OCI-LY3 (cell line): Measurements from ENCODE around the gene L3MBTL3.

ENCODE experiments used
- H2AFZ ChIP-seq: fragments of 200-600, 300-600 bp; shearing (Covaris generic); 2 replicates; pipeline ENCODE4 v1.6.0; 2014; ENCODE audit warnings: antibody characterized with exemption, low read depth, low read length
- H3K27ac ChIP-seq: fragments of 200-600, 300-600 bp; sonication (generic); 2 replicates; pipeline ENCODE4 v1.5.1; 2014; ENCODE audit warnings: mild to moderate bottlenecking, low read length, moderate library complexity, mixed read lengths
- H3K27me3 ChIP-seq: fragments of 200-600, 300-600 bp; sonication (generic); 2 replicates; pipeline ENCODE4 v1.6.1; 2014; ENCODE audit warnings: low read depth, low read length, mixed read lengths
- H3K36me3 ChIP-seq: fragments of 200-600, 300-600 bp; sonication (generic); replicated peaks from 2 replicates; pipeline ENCODE3; 2014; ENCODE audit warnings: low read depth, low read length, mixed read lengths
- H3K4me1 ChIP-seq: fragments of 300-600, 200-600 bp; sonication (generic); 2 replicates; pipeline ENCODE4 v1.6.1; 2014; ENCODE audit warnings: low read length, mixed read lengths
- H3K4me2 ChIP-seq: fragments of 200-600, 300-600 bp; sonication (generic); 2 replicates; pipeline ENCODE4 v1.6.1; 2014; ENCODE audit warnings: low read length, mixed read lengths
- H3K4me3 ChIP-seq: fragments of 300-600, 200-600 bp; sonication (generic); 2 replicates; pipeline ENCODE4 v1.5.1; 2014; ENCODE audit warnings: antibody characterized with exemption, mild to moderate bottlenecking, low read length, moderate library complexity
- H3K79me2 ChIP-seq: fragments of 300-600, 200-600 bp; shearing (Covaris generic); 2 replicates; pipeline ENCODE4 v1.6.1; 2014; ENCODE audit warnings: mild to moderate bottlenecking, low read length, mixed read lengths
- H3K9ac ChIP-seq: fragments of 300-600, 200-600 bp; shearing (Covaris generic); 2 replicates; pipeline ENCODE4 v1.6.0; 2014; ENCODE audit warnings: mild to moderate bottlenecking, low read length, moderate library complexity
- H3K9me3 ChIP-seq: fragments of 200-600, 300-600 bp; shearing (Covaris generic); 2 replicates; pipeline ENCODE4 v1.6.1; 2014; ENCODE audit warnings: low read length, mixed read lengths; ENCODE audit not compliant: insufficient read depth
- H4K20me1 ChIP-seq: fragments of 200-600, 300-600 bp; sonication (generic); 2 replicates; pipeline ENCODE4 v1.6.1; 2016; ENCODE audit warnings: low read length, mixed read lengths; ENCODE audit not compliant: insufficient read depth
- CTCF ChIP-seq: fragments of 200-600, 300-600 bp; sonication (generic); IDR thresholded peaks from 2 replicates; pipeline ENCODE4 v1.5.1; 2014; ENCODE audit warnings: antibody characterized with exemption, low read length, low read depth
- EZH2phosphoT487 ChIP-seq: fragments of 200-600 bp; shearing (Covaris generic); IDR thresholded peaks from 2 replicates; pipeline ENCODE4 v1.6.1; 2018; ENCODE audit warnings: antibody characterized with exemption, mixed run types, low read depth

Gene L3MBTL3

DNA sequence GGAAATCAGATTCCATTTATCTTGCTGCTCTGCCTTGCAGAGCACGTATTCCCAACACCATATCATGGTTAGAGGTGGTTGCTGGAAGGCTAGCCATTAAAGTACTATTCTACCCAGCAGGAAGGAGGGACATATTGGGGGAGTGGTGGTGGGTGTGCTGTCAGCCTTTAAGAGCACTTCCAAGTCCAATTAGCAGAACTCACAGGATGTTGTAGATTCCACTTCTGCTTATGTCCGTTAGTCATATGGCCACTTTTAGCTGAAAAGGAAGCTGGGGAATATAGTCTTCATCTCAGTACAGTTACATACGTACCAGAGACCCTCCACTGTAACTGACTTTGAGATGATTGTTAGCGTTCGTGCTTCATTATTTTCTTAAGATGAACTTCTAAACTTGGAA, 109.9 kb downstream of the L3MBTL3 start:
- Histone ChIP-seq H3K9me3 (no peaks in the 10 kb centered on the region), H3K4me1 (no peaks in the 10 kb centered on the region), H2AFZ (no peak overlapping the region), H4K20me1 (no peaks in the 10 kb centered on the region), H3K4me2 (no peak overlapping the region), H3K79me2 (no peaks in the 10 kb centered on the region), H3K9ac (no peak overlapping the region), H3K27ac (no peak overlapping the region), H3K27me3 (no peaks in the 10 kb centered on the region), H3K36me3 (no peaks in the 10 kb centered on the region), H3K4me3 (no peak overlapping the region)
- TF ChIP-seq EZH2phosphoT487 = no peak
- no peak for TF ChIP-seq CTCF

DNA sequence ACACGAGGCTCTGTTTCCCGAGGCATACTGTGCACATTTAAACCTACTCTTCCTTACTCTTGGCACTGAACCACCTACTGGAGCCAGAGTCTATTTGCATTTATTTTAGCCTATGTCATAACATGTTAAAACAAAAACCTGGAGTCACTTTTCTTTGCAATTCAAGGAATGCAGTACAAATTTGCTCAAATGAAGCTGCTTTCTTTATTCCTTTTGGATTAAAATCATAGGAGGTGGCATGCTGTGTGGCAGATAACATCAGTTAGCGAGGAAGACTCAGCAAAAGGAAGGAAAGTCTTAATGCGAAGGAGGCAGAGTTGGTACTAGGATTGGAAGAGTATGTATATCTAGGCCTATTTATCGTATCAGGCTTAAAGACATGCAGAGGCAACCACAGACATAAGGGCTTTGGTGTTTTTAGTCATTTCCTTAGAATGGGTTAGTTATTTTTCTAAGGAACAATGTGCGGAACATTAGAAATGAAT, 111.4 kb downstream of the L3MBTL3 start:
- Histone ChIP-seq H3K9ac (no peak overlapping the region), H3K27me3 (no peaks in the 10 kb centered on the region), H2AFZ (no peak overlapping the region), H3K79me2 (no peaks in the 10 kb centered on the region), H3K9me3 (no peaks in the 10 kb centered on the region), H3K27ac (no peak overlapping the region), H3K36me3 (no peaks in the 10 kb centered on the region), H4K20me1 (no peaks in the 10 kb centered on the region), H3K4me1 (no peaks in the 10 kb centered on the region), H3K4me3 (no peak overlapping the region), H3K4me2 (no peak overlapping the region)
- TF ChIP-seq CTCF = no peak
- no peak for TF ChIP-seq EZH2phosphoT487

DNA sequence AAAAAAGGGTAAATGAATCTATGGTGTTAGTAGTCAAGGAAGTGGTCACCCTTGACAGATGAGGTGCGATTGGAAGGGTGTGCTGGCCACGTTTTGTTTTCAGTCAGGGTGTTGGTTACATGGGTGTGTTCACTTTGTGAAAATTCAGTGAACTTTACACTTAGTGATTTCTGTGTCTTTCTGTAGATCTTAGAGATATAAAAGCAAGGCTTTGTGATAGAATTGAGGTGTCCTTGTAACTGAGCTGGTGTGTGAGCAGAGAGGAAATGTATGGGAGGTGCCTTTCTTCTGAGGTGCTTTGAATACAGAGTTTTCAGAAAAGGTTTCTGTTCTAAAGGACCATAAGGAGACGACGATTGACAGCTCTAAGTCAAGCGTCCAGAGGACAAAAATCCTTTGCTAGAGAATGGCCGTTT, 113.9 kb downstream of the L3MBTL3 start:
- Histone ChIP-seq H3K9me3 (no peaks in the 10 kb centered on the region), H4K20me1 (no peaks in the 10 kb centered on the region), H3K36me3 (no peaks in the 10 kb centered on the region), H3K4me3 (no peak overlapping the region), H3K4me2 (no peak overlapping the region), H3K27me3 (no peaks in the 10 kb centered on the region), H3K4me1 (no peaks in the 10 kb centered on the region), H3K9ac (no peak overlapping the region), H3K79me2 (no peaks in the 10 kb centered on the region), H3K27ac (no peak overlapping the region), H2AFZ (no peak overlapping the region)
- TF ChIP-seq EZH2phosphoT487 = no peak
- no peak for TF ChIP-seq CTCF

- Histone ChIP-seq H3K4me2 (no peak overlapping the region), H2AFZ (no peak overlapping the region), H3K27me3 (no peaks in the 10 kb centered on the region), H3K4me3 (no peak overlapping the region), H4K20me1 (no peaks in the 10 kb centered on the region), H3K27ac (no peak overlapping the region), H3K4me1 (peaks cover 7% of the 10 kb centered on the region), H3K36me3 (no peaks in the 10 kb centered on the region), H3K9me3 (no peaks in the 10 kb centered on the region), H3K79me2 (no peaks in the 10 kb centered on the region), H3K9ac (no peak overlapping the region)
- TF ChIP-seq EZH2phosphoT487 (no peak), CTCF (peak; percentile 12; the same call in 1 of the 2 replicates)
These were observed 116.2 kb downstream of the L3MBTL3 start for GRCh38 chr6:130134582-130134981.
